GM12878 (cell line): Measurements from ENCODE around the gene NOL4L. TPM values are rescaled to one million over a fixed set of nuclear protein-coding genes. Genes with fewer than 3 reads are reported as not detected.

Experiments used
- ZNF592 ChIP-seq: fragments of 450-650 bp; IDR thresholded peaks from 2 replicates; pipeline ENCODE4 v1.6.1; 2017; ENCODE audit warnings: mild to moderate bottlenecking, moderate library complexity
- polyA plus RNA-seq, 11 experiments: library from polyadenylated mRNA; depleted of rRNA in 4 of 11; unstranded in 6 of 11; stranded (reverse) in 5 of 11; fragments of >200 nt; fragmentation: Nextera tagmentation in 4 of 11; fragmentation: Illumina TruSeq in 1 of 11; extraction: Ambion mirVana in 4 of 11; extraction: Trizol in 1 of 11; gene quantifications; 1 replicate in 1 of 11; 2 replicates in 10 of 11; pipeline versions ENCODE4 v1.2.1 to v1.2.3, GENCODE V29; 2011 to 2016; ENCODE audit warnings: inconsistent platforms in 2 of 11, missing spikeins in 2 of 11, low read depth in 1 of 11
- total RNA-seq, 4 experiments: library from RNA; depleted of rRNA in 3 of 4; stranded (reverse); fragments of >200 nt in 3 of 4; fragmentation: Illumina TruSeq in 1 of 4; extraction: Trizol in 1 of 4; gene quantifications; 2 replicates each; pipeline versions ENCODE4 v1.2.1 to v1.2.3, GENCODE V29; 2013 to 2021
- TF ChIP-seq, protein P1 (sequence below): fragments of 450-650 bp; IDR thresholded peaks from 2 replicates; pipeline ENCODE4 v1.6.1; 2016; ENCODE audit warnings: mild to moderate bottlenecking
- TF ChIP-seq, protein P2 (sequence below): fragments of 450-650 bp; IDR thresholded peaks from 2 replicates; pipeline ENCODE4 v1.6.1; 2017; ENCODE audit warnings: mild to moderate bottlenecking, moderate library complexity

Gene NOL4L
- total and polyA plus RNA-seq, 10 of the 15 experiments (the other 5 are each of a cell fraction or from before 2014, with no cell fraction given): 2.3 to 24.0 (median 8.0) TPM

DNA sequence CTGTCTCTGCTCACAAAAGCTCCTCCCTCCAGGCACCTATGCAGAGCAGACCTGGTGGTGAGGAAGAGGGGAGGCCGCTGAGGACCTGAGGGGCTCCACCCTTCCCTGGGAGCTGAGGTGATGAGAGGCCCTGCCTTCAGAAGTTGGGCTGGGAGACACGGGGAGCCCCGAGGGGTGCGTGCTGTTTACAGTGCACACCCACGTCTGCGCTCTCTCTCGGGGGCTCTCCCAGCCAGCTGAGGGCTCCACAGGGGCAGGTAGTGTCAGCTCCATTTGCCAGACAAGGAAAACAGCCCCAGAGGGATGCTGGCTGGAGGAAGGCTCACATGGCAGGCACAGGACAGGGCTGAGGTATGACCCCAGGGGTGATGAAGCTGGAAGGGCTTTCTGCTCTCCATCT is 13.5 kb upstream of the NOL4L start (continued):
- TF ChIP-seq ZNF592: no peak
- TF ChIP-seq, protein P1, sequence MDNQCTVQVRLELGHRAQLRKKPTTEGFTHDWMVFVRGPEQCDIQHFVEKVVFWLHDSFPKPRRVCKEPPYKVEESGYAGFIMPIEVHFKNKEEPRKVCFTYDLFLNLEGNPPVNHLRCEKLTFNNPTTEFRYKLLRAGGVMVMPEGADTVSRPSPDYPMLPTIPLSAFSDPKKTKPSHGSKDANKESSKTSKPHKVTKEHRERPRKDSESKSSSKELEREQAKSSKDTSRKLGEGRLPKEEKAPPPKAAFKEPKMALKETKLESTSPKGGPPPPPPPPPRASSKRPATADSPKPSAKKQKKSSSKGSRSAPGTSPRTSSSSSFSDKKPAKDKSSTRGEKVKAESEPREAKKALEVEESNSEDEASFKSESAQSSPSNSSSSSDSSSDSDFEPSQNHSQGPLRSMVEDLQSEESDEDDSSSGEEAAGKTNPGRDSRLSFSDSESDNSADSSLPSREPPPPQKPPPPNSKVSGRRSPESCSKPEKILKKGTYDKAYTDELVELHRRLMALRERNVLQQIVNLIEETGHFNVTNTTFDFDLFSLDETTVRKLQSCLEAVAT: no peak
- TF ChIP-seq, protein P2, sequence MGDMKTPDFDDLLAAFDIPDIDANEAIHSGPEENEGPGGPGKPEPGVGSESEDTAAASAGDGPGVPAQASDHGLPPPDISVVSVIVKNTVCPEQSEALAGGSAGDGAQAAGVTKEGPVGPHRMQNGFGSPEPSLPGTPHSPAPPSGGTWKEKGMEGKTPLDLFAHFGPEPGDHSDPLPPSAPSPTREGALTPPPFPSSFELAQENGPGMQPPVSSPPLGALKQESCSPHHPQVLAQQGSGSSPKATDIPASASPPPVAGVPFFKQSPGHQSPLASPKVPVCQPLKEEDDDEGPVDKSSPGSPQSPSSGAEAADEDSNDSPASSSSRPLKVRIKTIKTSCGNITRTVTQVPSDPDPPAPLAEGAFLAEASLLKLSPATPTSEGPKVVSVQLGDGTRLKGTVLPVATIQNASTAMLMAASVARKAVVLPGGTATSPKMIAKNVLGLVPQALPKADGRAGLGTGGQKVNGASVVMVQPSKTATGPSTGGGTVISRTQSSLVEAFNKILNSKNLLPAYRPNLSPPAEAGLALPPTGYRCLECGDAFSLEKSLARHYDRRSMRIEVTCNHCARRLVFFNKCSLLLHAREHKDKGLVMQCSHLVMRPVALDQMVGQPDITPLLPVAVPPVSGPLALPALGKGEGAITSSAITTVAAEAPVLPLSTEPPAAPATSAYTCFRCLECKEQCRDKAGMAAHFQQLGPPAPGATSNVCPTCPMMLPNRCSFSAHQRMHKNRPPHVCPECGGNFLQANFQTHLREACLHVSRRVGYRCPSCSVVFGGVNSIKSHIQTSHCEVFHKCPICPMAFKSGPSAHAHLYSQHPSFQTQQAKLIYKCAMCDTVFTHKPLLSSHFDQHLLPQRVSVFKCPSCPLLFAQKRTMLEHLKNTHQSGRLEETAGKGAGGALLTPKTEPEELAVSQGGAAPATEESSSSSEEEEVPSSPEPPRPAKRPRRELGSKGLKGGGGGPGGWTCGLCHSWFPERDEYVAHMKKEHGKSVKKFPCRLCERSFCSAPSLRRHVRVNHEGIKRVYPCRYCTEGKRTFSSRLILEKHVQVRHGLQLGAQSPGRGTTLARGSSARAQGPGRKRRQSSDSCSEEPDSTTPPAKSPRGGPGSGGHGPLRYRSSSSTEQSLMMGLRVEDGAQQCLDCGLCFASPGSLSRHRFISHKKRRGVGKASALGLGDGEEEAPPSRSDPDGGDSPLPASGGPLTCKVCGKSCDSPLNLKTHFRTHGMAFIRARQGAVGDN: no peak
- TF ChIP-seq, all 136 proteins: peak for 0
